DOHH2 (cell line): ENCODE measurements around the gene ARL6IP1.
A peak's percentile ranks its signal among the peaks of the same experiment; 100 is the strongest.
"Not testable (repeated sequence)": the region's sequence is repeated elsewhere in the genome, so short reads cannot be mapped to it uniquely, and the experiment has no call there.

ENCODE experiments used
- CTCF ChIP-seq: fragments of 200-600 bp; sonication (generic); IDR thresholded peaks from one replicate; pipeline ENCODE4 v1.5.1; 2014; ENCODE audit warnings: antibody characterized with exemption, mild to moderate bottlenecking, low read depth, low read length; ENCODE audit not compliant: poor library complexity, severe bottlenecking
- EZH2phosphoT487 ChIP-seq: fragments of 200-600 bp; sonication (generic); IDR thresholded peaks from 2 replicates; pipeline ENCODE4 v1.6.1; 2017; ENCODE audit warnings: borderline replicate concordance, mild to moderate bottlenecking, antibody characterized with exemption, low read length, moderate library complexity, mixed read lengths

- peak; percentile 52 for TF ChIP-seq CTCF
- TF ChIP-seq EZH2phosphoT487: not testable (repeated sequence)
Observed at GRCh38 chr16:18759598-18760520, 41.5 kb downstream of the ARL6IP1 start.
